Measurements from ENCODE around the gene MSI2. TPM values are rescaled to one million over a fixed set of nuclear protein-coding genes. Genes with fewer than 3 reads are reported as not detected.

MSI2 gene
- total RNA-seq, 1 donor, result 23.2 TPM

DNA sequence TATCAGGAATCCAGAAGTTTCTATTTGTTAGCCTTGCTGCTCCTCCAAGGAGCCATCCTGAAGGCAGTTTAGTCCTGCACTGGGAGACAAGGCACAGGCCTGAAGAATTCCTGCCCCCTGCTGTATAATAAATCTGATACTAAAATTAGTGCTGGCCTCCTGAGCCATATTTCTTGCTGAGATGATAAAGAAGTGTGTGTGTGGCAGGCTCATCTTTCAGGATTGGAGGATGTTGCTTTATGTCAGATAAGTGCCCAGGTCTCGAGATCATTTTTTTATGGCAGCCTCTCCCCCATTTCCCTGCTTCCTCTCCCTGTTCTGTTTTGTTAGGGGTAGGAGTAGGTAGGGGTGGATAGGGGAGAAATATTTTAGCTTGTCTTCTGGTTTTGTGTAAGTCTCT is 26.0 kb downstream of the MSI2 start:
- H3K4me2 ChIP-seq (ENCODE audit: insufficient read depth, low read length), result no peak overlapping the region
- no peak overlapping the region for H3K27ac ChIP-seq (ENCODE audit: low read depth, low read length)
- DNase-seq (ENCODE audit: insufficient read length, low spot score, missing footprints), result no peak
- H3K4me3 ChIP-seq (ENCODE audit: insufficient read depth, low read length), result no peak overlapping the region
- H2AFZ ChIP-seq (ENCODE audit: low read length), result no peak overlapping the region
- H3K36me3 ChIP-seq (ENCODE audit: insufficient read depth, low read length), result no peaks in the 10 kb centered on the region
- no peaks in the 10 kb centered on the region for H3K27me3 ChIP-seq (ENCODE audit: insufficient read depth, low read length)
- H3K9me3 ChIP-seq (ENCODE audit: low read depth, low read length), result no peaks in the 10 kb centered on the region
- H3K4me1 ChIP-seq (ENCODE audit: insufficient read depth, low read length), result no peaks in the 10 kb centered on the region
- no peak for TF ChIP-seq CTCF (IDR thresholded peaks at IDR 0.05; ENCODE audit: extremely low read depth, low read depth, low read length)
- no peaks in the 10 kb centered on the region for H4K20me1 ChIP-seq (ENCODE audit: insufficient read depth, low read length)
- no peaks in the 10 kb centered on the region for H3K79me2 ChIP-seq (ENCODE audit: insufficient read depth, low read length)

DNA sequence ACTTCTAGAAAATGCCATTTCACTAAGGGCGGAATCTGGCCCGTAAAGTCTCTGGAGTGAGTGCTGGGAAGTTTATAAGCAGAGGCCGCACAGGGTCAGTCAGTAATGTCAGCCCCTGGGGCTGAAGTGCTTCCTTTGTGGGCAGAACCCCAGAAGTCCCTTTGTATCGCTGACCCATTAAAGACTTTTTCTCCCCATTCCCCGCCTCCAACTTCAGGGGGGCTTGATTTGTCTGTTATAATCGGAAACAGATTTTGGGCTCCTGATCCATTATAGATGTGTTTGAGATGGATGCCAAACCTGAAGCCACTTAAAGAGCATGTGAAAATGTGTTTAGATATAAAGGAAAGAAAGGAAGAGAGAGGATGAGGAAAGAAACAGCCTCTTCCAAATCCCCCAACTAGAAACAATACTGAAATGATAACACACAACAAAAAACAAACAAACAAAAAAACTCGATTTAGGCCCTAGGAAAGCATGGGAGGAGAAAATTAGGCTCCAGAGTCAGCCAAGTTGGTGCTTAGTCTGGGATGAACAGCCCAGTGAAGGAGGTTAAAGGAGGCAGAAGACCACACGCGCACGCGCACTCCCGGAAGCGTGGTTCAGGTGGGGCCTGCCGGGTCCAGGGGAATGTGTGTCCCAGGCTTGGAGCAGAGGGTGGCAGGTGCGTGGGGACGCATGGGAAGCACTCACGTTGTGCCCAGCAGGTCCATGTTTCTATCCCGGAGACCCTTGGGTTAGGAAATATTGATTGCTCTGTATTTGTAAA is 27.1 kb downstream of the MSI2 start:
- no peak overlapping the region for H3K27ac ChIP-seq (ENCODE audit: low read depth, low read length)
- H3K4me3 ChIP-seq (ENCODE audit: insufficient read depth, low read length), result no peak overlapping the region
- no peak overlapping the region for H2AFZ ChIP-seq (ENCODE audit: low read length)
- H3K9me3 ChIP-seq (ENCODE audit: low read depth, low read length), result no peaks in the 10 kb centered on the region
- no peak for DNase-seq (ENCODE audit: insufficient read length, low spot score, missing footprints)
- H3K4me2 ChIP-seq (ENCODE audit: insufficient read depth, low read length), result no peak overlapping the region
- H3K4me1 ChIP-seq (ENCODE audit: insufficient read depth, low read length), result no peaks in the 10 kb centered on the region
- TF ChIP-seq CTCF (IDR thresholded peaks at IDR 0.05; ENCODE audit: extremely low read depth, low read depth, low read length), result no peak
- H3K79me2 ChIP-seq (ENCODE audit: insufficient read depth, low read length), result no peaks in the 10 kb centered on the region
- H4K20me1 ChIP-seq (ENCODE audit: insufficient read depth, low read length), result no peaks in the 10 kb centered on the region
- no peaks in the 10 kb centered on the region for H3K27me3 ChIP-seq (ENCODE audit: insufficient read depth, low read length)
- no peaks in the 10 kb centered on the region for H3K36me3 ChIP-seq (ENCODE audit: insufficient read depth, low read length)

DNA sequence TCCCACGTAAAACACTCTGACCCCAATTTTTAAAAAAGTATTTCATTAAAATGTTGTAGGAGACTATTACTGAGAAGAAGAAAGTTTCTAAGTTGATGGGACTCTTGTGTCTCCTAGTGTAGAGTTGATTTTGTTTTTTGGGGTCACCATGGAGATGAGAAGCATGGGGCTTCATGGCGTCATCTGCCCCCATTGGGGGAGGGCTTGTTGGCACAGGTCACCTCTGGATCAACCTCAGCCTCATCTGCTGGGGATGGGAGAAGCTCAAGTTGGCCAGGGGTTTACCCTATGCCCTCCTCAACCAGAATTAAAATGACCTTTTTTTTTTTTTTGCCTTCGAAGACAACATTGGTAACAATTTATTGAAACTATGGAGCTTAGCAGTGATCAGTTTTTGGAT is 28.3 kb downstream of the MSI2 start:
- Histone ChIP-seq H3K36me3 (ENCODE audit: insufficient read depth, low read length) (no peaks in the 10 kb centered on the region), H3K27me3 (ENCODE audit: insufficient read depth, low read length) (no peaks in the 10 kb centered on the region), H3K4me3 (ENCODE audit: insufficient read depth, low read length) (no peak overlapping the region), H3K4me2 (ENCODE audit: insufficient read depth, low read length) (no peak overlapping the region), H3K9me3 (ENCODE audit: low read depth, low read length) (no peaks in the 10 kb centered on the region), H2AFZ (ENCODE audit: low read length) (no peak overlapping the region), H3K27ac (ENCODE audit: low read depth, low read length) (no peak overlapping the region), H4K20me1 (ENCODE audit: insufficient read depth, low read length) (no peaks in the 10 kb centered on the region), H3K4me1 (ENCODE audit: insufficient read depth, low read length) (no peaks in the 10 kb centered on the region), H3K79me2 (ENCODE audit: insufficient read depth, low read length) (no peaks in the 10 kb centered on the region)
- DNase-seq (ENCODE audit: insufficient read length, low spot score, missing footprints), result no peak
- no peak for TF ChIP-seq CTCF (IDR thresholded peaks at IDR 0.05; ENCODE audit: extremely low read depth, low read depth, low read length)

- Histone ChIP-seq H3K36me3 (ENCODE audit: insufficient read depth, low read length) (no peaks in the 10 kb centered on the region), H2AFZ (ENCODE audit: low read length) (no peak overlapping the region), H3K4me1 (ENCODE audit: insufficient read depth, low read length) (no peaks in the 10 kb centered on the region), H4K20me1 (ENCODE audit: insufficient read depth, low read length) (no peaks in the 10 kb centered on the region), H3K27me3 (ENCODE audit: insufficient read depth, low read length) (no peaks in the 10 kb centered on the region), H3K9me3 (ENCODE audit: low read depth, low read length) (no peaks in the 10 kb centered on the region), H3K4me2 (ENCODE audit: insufficient read depth, low read length) (no peak overlapping the region), H3K27ac (ENCODE audit: low read depth, low read length) (no peak overlapping the region), H3K4me3 (ENCODE audit: insufficient read depth, low read length) (no peak overlapping the region), H3K79me2 (ENCODE audit: insufficient read depth, low read length) (no peaks in the 10 kb centered on the region)
- TF ChIP-seq CTCF (IDR thresholded peaks at IDR 0.05; ENCODE audit: extremely low read depth, low read depth, low read length), result no peak
- DNase-seq (ENCODE audit: insufficient read length, low spot score, missing footprints), result no peak
These were observed 28.8 kb downstream of the MSI2 start for GRCh38 chr17:57284984-57285646.
